NT2/D1 (cell line): ENCODE results near the gene NELFB.

ENCODE experiments used
- SUZ12 ChIP-seq: IDR thresholded peaks from 2 replicates; pipeline ENCODE4 v1.6.1; 2011; ENCODE audit not compliant: insufficient read length, insufficient read depth; ENCODE audit errors: extremely low read depth
- YY1 ChIP-seq: IDR thresholded peaks from 2 replicates; pipeline ENCODE4 v1.6.1; 2011; ENCODE audit not compliant: insufficient read length, insufficient read depth
- ZNF274 ChIP-seq: IDR thresholded peaks from 2 replicates; pipeline ENCODE4 v1.6.1; 2011; ENCODE audit warnings: mild to moderate bottlenecking, low read depth, low read length

DNA sequence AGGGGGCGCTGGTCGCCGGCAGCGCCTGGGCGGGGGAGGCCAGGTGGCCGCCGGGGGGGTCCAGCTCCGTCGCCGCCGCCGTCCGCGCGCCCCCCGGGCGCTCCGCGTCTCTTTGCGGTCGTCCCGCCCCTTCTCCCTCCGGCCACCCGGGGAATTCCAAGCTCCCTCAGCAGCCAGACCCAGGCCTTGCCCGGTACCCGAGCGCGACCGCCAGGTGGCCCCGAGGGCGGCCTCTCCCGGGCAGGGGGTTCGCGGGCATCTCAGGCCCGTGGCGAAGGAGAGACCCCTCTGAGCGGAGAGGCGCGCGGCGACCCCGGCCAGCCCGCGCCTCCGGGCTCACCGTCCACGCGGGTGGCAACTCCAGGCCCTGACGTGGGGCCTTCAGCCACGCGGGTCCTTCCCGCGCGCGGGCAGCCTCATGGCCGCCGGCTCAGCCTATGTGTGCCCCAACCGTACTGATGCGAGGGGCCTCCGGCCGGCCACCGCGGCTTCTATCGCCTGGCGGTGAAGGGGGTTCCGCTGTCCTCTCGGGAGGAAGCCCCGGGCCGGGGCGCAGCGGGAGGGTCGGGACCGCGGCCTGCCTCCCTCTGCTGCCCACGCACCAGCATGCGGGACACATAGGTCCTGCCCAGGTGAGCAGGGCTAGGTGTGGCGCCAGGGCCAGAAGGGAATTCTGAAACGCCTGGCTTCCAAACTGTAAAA is 47.5 kb downstream of the NELFB start:
- TF ChIP-seq ZNF274 (no peak), SUZ12 (no peak), YY1 (no peak)
